VCaP (cell line): ENCODE data around the gene BMERB1.
A peak's percentile ranks its signal among the peaks of the same experiment; 100 is the strongest.
"Not testable (repeated sequence)": the region's sequence is repeated elsewhere in the genome, so short reads cannot be mapped to it uniquely, and the experiment has no call there.

Experiments
- H3K27ac ChIP-seq: fragments of 450-650 bp; 2 replicates; pipeline ENCODE4 v1.5.1; 2017
- TF ChIP-seq, protein P1 (sequence below): fragments of 450-650 bp; conservative IDR thresholded peaks from 2 replicates; pipeline ENCODE4 v1.5.1; 2017; ENCODE audit warnings: mild to moderate bottlenecking, moderate library complexity

The BMERB1 gene

DNA sequence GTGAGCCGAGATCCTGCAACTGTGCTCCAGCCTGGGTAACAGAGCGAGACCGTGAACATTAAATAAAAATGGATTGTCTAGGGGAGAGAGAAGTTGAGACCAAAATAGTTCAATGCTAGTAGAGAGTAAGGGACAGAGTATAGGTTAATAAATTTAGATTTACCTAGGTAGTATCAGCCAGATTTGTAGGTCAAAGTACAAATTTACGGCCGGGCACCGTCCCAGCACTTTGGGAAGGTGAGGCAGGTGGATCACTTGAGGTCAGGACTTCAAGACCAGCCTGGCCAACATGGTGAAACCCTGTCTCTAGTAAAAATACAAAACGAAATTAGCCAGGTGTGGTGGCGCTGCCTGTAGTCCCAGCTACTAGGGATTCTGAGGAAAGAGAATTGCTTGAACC lies 12.2 kb upstream of the BMERB1 start:
- no peak overlapping the region for H3K27ac ChIP-seq
- TF ChIP-seq, protein P1, sequence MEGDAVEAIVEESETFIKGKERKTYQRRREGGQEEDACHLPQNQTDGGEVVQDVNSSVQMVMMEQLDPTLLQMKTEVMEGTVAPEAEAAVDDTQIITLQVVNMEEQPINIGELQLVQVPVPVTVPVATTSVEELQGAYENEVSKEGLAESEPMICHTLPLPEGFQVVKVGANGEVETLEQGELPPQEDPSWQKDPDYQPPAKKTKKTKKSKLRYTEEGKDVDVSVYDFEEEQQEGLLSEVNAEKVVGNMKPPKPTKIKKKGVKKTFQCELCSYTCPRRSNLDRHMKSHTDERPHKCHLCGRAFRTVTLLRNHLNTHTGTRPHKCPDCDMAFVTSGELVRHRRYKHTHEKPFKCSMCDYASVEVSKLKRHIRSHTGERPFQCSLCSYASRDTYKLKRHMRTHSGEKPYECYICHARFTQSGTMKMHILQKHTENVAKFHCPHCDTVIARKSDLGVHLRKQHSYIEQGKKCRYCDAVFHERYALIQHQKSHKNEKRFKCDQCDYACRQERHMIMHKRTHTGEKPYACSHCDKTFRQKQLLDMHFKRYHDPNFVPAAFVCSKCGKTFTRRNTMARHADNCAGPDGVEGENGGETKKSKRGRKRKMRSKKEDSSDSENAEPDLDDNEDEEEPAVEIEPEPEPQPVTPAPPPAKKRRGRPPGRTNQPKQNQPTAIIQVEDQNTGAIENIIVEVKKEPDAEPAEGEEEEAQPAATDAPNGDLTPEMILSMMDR: no peak

GRCh38 chr16:15425861-15426260 lies 8.5 kb upstream of the BMERB1 start:
- TF ChIP-seq, protein P1: no peak
- no peak overlapping the region for H3K27ac ChIP-seq

DNA sequence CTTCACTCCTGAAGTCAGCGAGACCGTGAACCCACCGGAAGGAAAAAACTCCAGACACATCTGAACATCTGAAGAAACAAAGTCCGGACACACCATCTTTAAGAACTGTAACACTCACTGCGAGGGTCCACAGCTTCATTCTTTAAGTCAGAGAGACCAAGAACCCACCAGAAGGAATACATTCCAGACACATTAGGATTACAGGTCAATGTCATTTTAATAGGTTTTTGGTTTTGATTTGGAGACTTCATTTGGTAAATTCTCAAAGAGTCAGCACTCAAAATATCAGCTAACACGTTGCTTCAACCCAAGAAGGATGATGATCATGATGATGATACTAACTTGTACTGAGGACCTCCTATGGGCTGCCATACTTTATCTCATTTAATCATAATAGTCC lies 7.6 kb upstream of the BMERB1 start:
- H3K27ac ChIP-seq: no peak overlapping the region
- TF ChIP-seq, protein P1: no peak

DNA sequence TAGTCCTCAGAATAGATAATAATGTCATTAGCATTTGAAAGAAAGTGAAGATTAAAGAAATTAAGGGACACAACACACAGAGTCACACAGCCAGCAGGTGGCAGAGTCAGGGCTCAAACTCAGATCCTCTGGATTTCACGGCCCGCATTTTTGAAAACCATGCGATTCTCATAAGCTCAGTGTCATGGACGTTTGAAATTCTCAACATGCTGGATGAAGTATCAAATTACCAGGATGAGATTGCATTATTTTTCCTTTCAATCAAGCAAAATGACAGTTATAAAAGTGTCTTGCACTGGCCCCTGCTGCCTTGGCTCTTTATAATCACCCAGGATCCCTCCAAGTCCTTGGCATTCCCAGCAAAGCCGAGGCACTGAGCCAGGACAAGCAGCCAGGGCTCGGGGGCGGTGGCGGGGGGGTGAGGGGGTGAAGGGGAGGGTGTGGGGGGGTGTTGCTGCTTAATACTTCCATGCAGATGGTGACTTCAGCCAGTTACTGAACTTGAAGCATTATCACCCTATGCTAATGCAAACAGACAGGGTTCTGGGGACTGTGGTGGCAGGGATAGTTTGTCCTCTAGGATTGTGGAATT lies 6.6 kb upstream of the BMERB1 start:
- TF ChIP-seq, protein P1: peak; percentile 71
- no peak overlapping the region for H3K27ac ChIP-seq

- H3K27ac ChIP-seq: not testable (repeated sequence)
Observed at GRCh38 chr16:15430884-15431283, 3.5 kb upstream of the BMERB1 start.

GRCh38 chr16:15434079-15434424 lies 336 bp upstream of the BMERB1 start:
- TF ChIP-seq, protein P1: no peak
- no peak overlapping the region for H3K27ac ChIP-seq

- TF ChIP-seq, protein P1: peak; percentile 31
- H3K27ac ChIP-seq: no peak overlapping the region
Observed at GRCh38 chr16:15435216-15435864, 952 bp downstream of the BMERB1 start.

- TF ChIP-seq, protein P1: no peak
- H3K27ac ChIP-seq: no peak overlapping the region
Observed at GRCh38 chr16:15439102-15439501, 4.7 kb downstream of the BMERB1 start.
